GM12865 (cell line): ENCODE measurements around the gene SMIM30.

Experiments
- DNase-seq: peaks from one replicate; pipeline ENCODE4 v3.0.0; 2010; ENCODE audit warnings: low read depth
- H3K4me3 ChIP-seq: 2 replicates; pipeline ENCODE4 v1.5.1; 2011; ENCODE audit warnings: mild to moderate bottlenecking, low read depth, low read length, control low read depth
- TF ChIP-seq, protein P1 (sequence below): IDR thresholded peaks from 2 replicates; pipeline ENCODE4 v1.5.1; 2011; ENCODE audit warnings: low read length, control low read depth, low read depth, inconsistent platforms; ENCODE audit not compliant: insufficient read depth; ENCODE audit errors: missing control alignments

SMIM30 gene

DNA sequence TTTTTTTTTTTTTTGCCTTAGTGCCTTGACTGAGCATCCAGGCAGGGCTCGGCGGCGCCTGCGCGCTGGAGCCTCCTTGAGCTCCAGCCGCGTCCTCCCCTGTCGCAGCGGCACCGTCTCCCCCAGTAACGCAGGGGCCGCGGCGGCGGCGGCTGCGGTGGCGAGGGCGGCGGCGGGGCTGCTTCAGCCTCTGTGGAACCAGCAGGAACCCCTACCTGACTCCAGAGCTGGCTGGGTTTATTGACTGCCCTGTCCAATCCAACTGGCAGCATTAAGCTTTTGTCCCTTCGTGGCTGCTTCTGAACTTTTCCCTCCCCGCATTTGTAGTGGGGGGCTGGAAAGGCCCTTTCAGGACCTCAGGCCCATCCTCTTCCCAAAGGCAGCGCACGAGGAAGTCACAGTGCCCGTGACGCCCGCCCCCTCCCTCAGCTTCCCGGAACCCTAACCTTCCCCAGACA is 31.9 kb downstream of the SMIM30 start, which contains the start of gene GPR85:
Gene GPR85, minus strand, starts transcription at position 397 of the 458 bp plus-strand sequence. CDS start 2,106 bp downstream, outside the sequence.
- H3K4me3 ChIP-seq, result no peak within 1 kb of the TSS
- DNase-seq, result peak; percentile 30
- TF ChIP-seq, protein P1, sequence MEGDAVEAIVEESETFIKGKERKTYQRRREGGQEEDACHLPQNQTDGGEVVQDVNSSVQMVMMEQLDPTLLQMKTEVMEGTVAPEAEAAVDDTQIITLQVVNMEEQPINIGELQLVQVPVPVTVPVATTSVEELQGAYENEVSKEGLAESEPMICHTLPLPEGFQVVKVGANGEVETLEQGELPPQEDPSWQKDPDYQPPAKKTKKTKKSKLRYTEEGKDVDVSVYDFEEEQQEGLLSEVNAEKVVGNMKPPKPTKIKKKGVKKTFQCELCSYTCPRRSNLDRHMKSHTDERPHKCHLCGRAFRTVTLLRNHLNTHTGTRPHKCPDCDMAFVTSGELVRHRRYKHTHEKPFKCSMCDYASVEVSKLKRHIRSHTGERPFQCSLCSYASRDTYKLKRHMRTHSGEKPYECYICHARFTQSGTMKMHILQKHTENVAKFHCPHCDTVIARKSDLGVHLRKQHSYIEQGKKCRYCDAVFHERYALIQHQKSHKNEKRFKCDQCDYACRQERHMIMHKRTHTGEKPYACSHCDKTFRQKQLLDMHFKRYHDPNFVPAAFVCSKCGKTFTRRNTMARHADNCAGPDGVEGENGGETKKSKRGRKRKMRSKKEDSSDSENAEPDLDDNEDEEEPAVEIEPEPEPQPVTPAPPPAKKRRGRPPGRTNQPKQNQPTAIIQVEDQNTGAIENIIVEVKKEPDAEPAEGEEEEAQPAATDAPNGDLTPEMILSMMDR, result no peak

DNA sequence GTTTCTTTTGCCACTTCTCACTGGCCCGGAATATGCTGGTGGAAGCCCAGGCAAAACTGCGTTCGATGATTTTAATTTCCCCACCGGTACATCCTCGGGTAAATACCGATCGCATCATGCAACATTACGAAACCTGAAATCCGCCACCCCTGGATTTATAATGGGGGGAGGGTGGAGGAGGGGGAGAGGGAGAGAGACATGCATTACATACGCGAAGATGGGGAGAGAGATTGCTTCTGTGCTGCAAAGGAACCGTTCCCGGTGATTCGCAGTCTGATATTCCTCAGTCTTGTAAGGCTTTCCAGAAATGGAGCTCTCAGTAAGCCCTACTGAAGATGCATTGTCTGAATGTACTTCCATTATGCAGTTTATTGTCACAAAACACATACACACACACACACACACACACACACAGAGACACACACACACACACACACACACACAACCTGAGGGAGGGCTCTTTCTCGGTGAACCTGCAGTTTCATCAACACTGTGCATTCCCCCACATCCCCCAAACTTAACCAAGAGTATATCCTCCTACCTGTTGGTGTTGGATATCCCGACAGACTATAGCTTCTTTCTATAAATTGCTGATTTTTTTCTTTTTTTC is 32.5 kb downstream of the SMIM30 start:
- TF ChIP-seq, protein P1, result no peak
- no peak overlapping the region for H3K4me3 ChIP-seq
- no peak for DNase-seq

DNA sequence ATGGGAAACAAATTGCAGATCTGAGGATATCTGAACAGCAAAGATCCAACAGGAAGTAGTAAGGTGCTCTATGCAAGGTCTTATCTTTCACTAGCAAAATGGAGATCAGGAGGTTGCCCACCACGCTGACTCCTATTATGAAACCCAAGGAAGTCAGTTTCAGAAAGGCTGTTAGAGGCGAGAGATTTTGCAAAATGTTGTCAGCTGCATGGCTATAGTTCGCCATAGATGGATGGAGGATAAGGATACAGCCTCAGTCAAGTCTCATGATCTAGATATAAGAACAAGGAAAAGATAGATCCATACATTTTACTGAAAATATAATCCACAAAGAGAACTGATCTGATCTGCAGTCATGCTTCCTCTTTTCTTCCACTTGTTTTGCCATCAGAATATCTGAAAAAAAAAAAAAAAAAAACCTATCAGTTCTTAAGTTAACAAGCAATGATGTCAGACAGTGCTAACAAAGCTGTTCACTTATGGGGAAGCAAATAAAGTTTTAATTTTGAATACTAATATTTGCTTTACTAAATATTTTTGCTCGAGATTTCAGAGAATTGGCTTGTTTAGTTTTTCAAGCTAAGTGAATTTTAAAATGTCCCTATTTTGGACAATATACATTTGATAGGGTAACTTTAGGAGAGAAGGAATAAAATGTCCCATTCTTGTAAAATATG is 33.7 kb downstream of the SMIM30 start:
- no peak overlapping the region for H3K4me3 ChIP-seq
- no peak for DNase-seq
- TF ChIP-seq, protein P1, result no peak

DNA sequence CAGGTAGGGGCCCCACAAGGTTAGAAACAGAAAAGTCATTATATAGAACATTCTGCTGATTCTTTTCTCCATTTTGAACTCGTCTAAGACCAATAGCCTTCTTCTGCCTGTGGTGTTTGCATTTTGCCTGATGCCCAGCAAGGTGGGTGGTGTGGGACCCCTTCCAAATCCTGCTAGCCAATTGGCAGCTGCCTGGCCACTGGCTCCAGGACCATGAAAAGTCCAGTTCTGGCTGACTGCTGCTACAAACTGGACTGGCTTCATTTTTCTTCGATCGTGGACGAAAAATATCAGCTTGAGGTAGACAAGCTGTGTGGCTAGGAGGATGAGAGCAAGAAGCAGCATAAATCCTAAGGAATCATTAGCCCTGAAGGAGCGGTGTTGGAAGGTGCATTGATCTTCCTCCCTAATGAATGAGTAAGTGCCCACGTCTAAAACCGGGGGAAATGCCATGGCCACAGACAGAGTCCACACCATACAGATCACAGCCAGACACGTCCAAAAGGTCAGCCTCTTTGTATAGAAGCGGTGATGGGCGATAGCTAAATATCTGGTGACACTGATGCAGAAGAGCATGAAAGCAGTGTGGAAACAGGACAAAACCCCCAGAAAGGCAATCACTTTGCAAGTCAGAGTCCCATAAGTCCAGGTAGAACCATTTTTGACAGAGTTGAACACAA is 34.4 kb downstream of the SMIM30 start:
- TF ChIP-seq, protein P1, result no peak
- DNase-seq, result no peak
- H3K4me3 ChIP-seq, result no peak overlapping the region

DNA sequence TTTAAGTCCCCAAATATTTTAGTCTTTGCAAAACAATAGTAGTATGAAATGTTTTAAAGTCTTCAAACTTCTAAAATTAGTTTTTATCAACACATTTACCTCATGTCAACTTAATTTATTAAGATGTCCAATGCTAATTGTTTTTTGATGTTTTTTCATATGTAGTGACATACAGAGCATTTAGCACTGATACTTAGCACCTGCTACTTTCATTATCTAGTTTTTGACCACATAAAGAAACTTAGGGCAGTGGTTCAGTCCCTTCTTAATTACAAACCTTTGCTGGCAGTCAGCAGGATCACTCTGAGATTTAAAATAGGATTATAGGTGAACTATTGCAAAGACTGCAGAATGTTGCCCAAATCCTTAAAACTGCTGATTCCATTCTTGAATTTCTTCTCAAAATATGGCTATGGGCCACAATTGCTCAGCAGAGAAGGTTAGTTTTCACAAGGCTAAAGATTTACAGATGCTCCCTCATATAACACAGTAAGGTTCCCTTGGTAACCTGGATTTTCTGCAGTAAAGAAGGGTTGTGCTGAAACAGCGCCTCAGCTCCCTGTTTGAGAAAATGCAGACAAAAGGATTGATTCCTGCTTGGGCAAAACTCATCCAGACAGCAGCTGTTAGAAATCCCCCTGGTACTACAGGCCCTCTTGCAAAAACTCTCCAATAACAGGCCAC is 35.1 kb downstream of the SMIM30 start:
- H3K4me3 ChIP-seq, result no peak overlapping the region
- no peak for DNase-seq
- TF ChIP-seq, protein P1, result no peak

DNA sequence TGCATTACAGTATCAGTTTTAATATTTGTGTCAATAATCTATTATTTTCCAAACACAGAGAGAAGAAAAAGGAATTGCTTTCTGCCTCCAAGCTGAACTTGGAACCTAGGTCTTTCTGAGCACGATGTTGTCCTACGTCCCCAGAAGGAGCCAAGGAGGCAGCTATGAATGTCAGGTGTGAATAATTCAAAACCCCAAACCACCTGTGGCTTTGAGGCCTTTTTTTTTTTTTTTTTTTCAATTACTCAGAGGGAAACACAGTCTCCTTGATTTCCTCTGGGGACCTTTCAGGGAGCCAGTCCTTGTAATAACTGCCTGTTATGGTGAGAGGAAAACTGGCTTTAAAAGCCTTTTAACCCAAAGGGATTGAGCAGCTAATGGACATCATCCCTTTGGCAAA is 40.0 kb downstream of the SMIM30 start:
- TF ChIP-seq, protein P1, result no peak
- DNase-seq, result no peak
- no peak overlapping the region for H3K4me3 ChIP-seq
